Nephron progenitor cell (in vitro differentiated cells): ENCODE measurements around the gene MYO7B.

ENCODE experiments used
- DNase-seq: peaks from one replicate; pipeline ENCODE4 v3.0.0; 2021
- H3K27ac Mint-ChIP-seq: 2 replicates; pipeline ENCODE4 v1.8.0; 2021; ENCODE audit warnings: mild to moderate bottlenecking, moderate library complexity, mixed read lengths
- H3K27me3 Mint-ChIP-seq: 2 replicates; pipeline ENCODE4 v1.8.0; 2021; ENCODE audit warnings: mild to moderate bottlenecking, low read depth, mixed read lengths; ENCODE audit not compliant: poor library complexity
- H3K36me3 Mint-ChIP-seq: 2 replicates; pipeline ENCODE4 v1.8.0; 2021; ENCODE audit warnings: low read depth, mixed read lengths
- H3K4me1 Mint-ChIP-seq: 2 replicates; pipeline ENCODE4 v1.8.0; 2021; ENCODE audit warnings: mixed read lengths
- H3K4me3 Mint-ChIP-seq: 2 replicates; pipeline ENCODE4 v1.8.0; 2021; ENCODE audit warnings: mild to moderate bottlenecking, moderate library complexity, mixed read lengths
- H3K9me3 Mint-ChIP-seq: 2 replicates; pipeline ENCODE4 v1.8.0; 2021; ENCODE audit warnings: mild to moderate bottlenecking, moderate library complexity, mixed read lengths
- CTCF ChIP-seq: fragments of 200-600 bp; sonication (generic); IDR thresholded peaks from 2 replicates; pipeline ENCODE4 v1.5.0; 2021; ENCODE audit warnings: antibody characterized with exemption

The MYO7B gene

GRCh38 chr2:127563458-127564428 lies 28.3 kb downstream of the MYO7B start:
- Mint-ChIP-seq H3K27me3 (peaks cover 16% of the 10 kb centered on the region), H3K9me3 (peaks cover 4% of the 10 kb centered on the region), H3K4me1 (peaks cover 16% of the 10 kb centered on the region), H3K4me3 (no peak overlapping the region), H3K36me3 (no peaks in the 10 kb centered on the region), H3K27ac (no peak overlapping the region)
- no peak for DNase-seq
- no peak for TF ChIP-seq CTCF

- H3K4me3 Mint-ChIP-seq = no peak overlapping the region
- H3K9me3 Mint-ChIP-seq = peaks cover 4% of the 10 kb centered on the region
- peaks cover 19% of the 10 kb centered on the region for H3K4me1 Mint-ChIP-seq
- no peak for TF ChIP-seq CTCF
- DNase-seq = no peak
- H3K36me3 Mint-ChIP-seq = no peaks in the 10 kb centered on the region
- H3K27ac Mint-ChIP-seq = peak overlapping the region; percentile 87
- peaks cover 13% of the 10 kb centered on the region for H3K27me3 Mint-ChIP-seq
These were observed 29.2 kb downstream of the MYO7B start for GRCh38 chr2:127564429-127565260.

GRCh38 chr2:127565261-127566138 lies 30.0 kb downstream of the MYO7B start:
- Mint-ChIP-seq H3K4me1 (peaks cover 20% of the 10 kb centered on the region), H3K27ac (no peak overlapping the region), H3K36me3 (no peaks in the 10 kb centered on the region), H3K9me3 (peaks cover 4% of the 10 kb centered on the region), H3K4me3 (no peak overlapping the region), H3K27me3 (peaks cover 13% of the 10 kb centered on the region)
- no peak for DNase-seq
- TF ChIP-seq CTCF = no peak

- Mint-ChIP-seq H3K4me3 (no peak overlapping the region), H3K9me3 (peaks cover 4% of the 10 kb centered on the region), H3K36me3 (no peaks in the 10 kb centered on the region), H3K27ac (no peak overlapping the region), H3K4me1 (peaks cover 19% of the 10 kb centered on the region), H3K27me3 (peaks cover 13% of the 10 kb centered on the region)
- no peak for DNase-seq
- TF ChIP-seq CTCF = no peak
These were observed 30.6 kb downstream of the MYO7B start for GRCh38 chr2:127566139-127566417.

- no peak for DNase-seq
- peaks cover 19% of the 10 kb centered on the region for H3K4me1 Mint-ChIP-seq
- peaks cover 13% of the 10 kb centered on the region for H3K27me3 Mint-ChIP-seq
- H3K4me3 Mint-ChIP-seq = no peak overlapping the region
- H3K36me3 Mint-ChIP-seq = no peaks in the 10 kb centered on the region
- TF ChIP-seq CTCF = no peak
- H3K27ac Mint-ChIP-seq = no peak overlapping the region
- peaks cover 4% of the 10 kb centered on the region for H3K9me3 Mint-ChIP-seq
These were observed 31.1 kb downstream of the MYO7B start for GRCh38 chr2:127566576-127566975.
